CD1c-positive myeloid dendritic cell (primary cell): ENCODE data around the gene ABL2.
A peak's percentile ranks its signal among the peaks of the same experiment; 100 is the strongest.

Source experiments
- DNase-seq: peaks from one replicate; pipeline ENCODE4 v3.0.0-alpha.2; 2016; ENCODE audit errors: extremely low spot score

The ABL2 gene

DNA sequence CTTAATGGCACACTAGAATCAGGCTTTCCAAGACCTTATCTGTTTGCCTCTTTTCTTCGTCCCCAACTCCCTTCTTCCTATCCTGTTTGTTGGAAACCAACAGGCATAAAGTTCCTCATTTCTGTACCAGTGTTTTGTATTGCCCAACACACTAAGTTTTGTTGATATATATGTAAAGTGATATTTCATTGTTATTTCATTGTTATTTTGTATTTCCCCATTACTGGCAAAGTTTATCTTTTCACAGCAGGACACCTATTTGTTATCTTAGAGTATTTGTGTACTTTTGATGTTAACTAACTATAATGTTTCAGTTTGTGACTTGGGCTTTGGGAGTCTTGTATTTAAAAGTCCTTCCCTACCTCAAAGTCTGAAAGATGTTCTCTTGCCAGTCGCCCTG is 176.7 kb downstream of the ABL2 start:
- DNase-seq = peak; percentile 21
